ENCODE results near the gene SPG7.

The SPG7 gene

DNA sequence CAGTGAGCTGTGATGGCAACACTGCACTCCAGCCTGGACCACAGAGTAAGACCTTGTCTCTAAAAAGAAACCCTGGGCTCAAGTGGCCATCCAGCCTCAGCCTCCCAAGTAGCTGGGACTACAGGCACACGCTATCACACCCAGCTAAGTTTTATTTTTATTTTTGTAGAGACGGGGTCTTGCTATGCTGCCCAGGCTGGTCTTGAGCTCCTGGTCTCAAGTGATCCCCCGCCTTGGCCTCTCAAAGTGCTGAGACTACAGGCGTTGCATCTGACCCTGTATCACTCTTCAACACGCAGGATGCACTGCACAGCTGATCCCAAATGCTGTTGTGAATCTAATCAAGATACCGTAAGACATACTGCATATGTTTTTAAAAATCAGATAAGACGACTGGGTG, 40.8 kb upstream of the SPG7 start:
- no peak overlapping the region for H3K4me3 ChIP-seq (ENCODE audit: low read depth, low read length)
- no peak for DNase-seq (ENCODE audit: low read depth, low spot score)
- TF ChIP-seq, protein P1, sequence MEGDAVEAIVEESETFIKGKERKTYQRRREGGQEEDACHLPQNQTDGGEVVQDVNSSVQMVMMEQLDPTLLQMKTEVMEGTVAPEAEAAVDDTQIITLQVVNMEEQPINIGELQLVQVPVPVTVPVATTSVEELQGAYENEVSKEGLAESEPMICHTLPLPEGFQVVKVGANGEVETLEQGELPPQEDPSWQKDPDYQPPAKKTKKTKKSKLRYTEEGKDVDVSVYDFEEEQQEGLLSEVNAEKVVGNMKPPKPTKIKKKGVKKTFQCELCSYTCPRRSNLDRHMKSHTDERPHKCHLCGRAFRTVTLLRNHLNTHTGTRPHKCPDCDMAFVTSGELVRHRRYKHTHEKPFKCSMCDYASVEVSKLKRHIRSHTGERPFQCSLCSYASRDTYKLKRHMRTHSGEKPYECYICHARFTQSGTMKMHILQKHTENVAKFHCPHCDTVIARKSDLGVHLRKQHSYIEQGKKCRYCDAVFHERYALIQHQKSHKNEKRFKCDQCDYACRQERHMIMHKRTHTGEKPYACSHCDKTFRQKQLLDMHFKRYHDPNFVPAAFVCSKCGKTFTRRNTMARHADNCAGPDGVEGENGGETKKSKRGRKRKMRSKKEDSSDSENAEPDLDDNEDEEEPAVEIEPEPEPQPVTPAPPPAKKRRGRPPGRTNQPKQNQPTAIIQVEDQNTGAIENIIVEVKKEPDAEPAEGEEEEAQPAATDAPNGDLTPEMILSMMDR (IDR thresholded peaks at IDR 0.05; ENCODE audit: low read depth, low read length) = no peak
- in situ Hi-C loops (cut with HindIII; ENCODE audit: low sequenced_read_pairs) = no loop called here

DNA sequence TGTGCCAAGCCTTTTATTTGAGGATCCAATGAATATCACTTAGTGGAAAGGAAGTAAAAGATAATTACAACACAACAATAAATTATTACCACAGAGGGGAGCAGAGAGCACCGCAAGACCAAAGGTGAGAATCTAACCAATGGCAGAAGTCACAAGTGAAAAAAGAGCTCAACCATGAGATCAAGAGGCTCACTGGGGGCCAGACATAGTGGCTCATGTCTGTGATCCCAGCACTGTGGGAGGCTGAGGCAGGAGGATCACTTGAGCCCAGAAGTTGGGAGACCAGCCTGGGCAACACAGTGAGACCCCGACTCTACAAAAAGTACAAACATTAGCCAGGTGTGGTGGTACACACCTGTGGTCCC, 35.5 kb upstream of the SPG7 start:
- in situ Hi-C loops (cut with HindIII; ENCODE audit: low sequenced_read_pairs) = no loop called here
- TF ChIP-seq, protein P1 (IDR thresholded peaks at IDR 0.05; ENCODE audit: low read depth, low read length) = no peak

DNA sequence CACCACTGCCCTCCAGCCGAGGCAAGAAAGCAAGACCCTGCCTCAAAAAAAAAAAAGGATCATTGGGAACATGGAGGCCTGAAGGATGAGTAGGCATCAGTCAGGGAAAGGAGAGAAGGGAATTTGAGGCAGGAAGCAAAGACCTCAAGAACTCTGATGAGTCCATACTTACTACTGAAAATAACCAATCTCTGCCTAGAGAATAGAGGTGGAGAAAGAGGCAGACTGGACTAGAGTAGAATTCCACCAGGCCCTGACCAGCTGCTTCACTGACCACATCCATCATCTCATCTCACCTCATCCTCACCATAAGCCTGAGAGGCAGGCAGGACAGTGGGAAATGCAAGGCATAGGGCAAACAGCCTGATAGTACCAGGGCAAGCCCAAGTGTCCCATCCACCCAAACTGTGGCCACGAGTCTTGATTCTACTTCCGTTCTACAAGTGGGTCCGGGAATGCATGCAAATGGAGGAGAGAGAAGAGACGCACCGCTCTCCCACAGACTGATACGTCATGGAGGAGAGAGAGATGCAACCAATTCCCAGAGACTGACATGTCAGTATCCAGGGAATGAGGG, 35.0 kb upstream of the SPG7 start:
- H3K4me3 ChIP-seq (ENCODE audit: low read depth, low read length) = no peak overlapping the region
- in situ Hi-C loops (cut with HindIII; ENCODE audit: low sequenced_read_pairs) = no loop called here
- DNase-seq (ENCODE audit: low read depth, low spot score) = no peak
- TF ChIP-seq, protein P1 (IDR thresholded peaks at IDR 0.05; ENCODE audit: low read depth, low read length) = no peak

More for the DNA sequence above, 35.5 kb upstream of the SPG7 start:
- no peak for DNase-seq (ENCODE audit: low read depth, low spot score)
- H3K4me3 ChIP-seq (ENCODE audit: low read depth, low read length) = no peak overlapping the region

DNA sequence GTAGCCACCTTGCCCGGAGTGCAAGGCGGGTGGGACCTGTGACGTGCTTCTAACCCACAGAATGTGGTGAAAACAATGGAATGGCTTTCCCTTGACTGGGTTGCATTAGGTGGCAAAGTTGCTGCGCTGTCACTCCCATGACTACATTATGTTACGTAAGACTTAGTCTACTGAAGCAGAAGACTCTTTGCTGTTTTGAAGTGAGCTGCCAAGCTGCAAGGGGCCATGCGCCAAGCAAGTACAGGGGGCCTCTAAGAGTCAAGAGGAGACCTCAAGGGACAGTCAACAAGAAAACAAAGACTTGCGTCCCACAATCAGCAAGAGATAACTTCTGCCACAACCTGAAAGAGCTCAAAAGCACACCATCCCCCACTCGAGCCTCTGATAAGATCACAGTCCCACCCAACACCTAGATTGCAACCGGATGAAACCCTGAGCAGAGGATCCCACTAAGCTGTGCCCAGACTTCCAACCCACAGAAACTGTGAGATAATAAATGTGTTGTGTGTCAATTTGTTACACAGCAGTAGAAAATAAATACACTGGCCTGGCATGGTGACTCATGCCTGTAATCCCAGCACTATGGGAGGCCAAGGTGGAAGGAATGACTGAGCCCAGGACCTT, 34.3 kb upstream of the SPG7 start:
- H3K4me3 ChIP-seq (ENCODE audit: low read depth, low read length) = no peak overlapping the region
- in situ Hi-C loops (cut with HindIII; ENCODE audit: low sequenced_read_pairs) = no loop called here
- TF ChIP-seq, protein P1 (IDR thresholded peaks at IDR 0.05; ENCODE audit: low read depth, low read length) = no peak
- DNase-seq (ENCODE audit: low read depth, low spot score) = no peak

DNA sequence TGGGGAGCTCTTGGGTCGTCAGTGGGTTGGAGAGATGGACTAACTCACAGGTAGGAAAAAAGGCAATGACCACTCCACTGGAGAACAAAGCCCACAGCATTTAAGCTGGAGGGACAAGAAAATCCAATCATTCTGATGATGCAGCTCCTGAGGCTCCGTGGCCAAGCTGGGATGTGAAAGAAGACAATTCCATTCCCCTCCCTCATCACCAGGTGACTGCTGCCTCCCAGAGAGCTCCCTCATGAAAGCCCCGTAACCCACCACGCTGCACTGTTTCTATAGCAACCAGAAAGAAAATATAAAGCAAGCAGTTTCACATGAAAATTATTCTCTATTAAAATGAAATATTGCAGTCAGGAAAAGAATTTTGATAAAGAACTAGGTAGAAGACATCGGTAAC, 33.1 kb upstream of the SPG7 start:
- TF ChIP-seq, protein P1 (IDR thresholded peaks at IDR 0.05; ENCODE audit: low read depth, low read length) = no peak
- H3K4me3 ChIP-seq (ENCODE audit: low read depth, low read length) = no peak overlapping the region
- in situ Hi-C loops (cut with HindIII; ENCODE audit: low sequenced_read_pairs) = no loop called here
- no peak for DNase-seq (ENCODE audit: low read depth, low spot score)

DNA sequence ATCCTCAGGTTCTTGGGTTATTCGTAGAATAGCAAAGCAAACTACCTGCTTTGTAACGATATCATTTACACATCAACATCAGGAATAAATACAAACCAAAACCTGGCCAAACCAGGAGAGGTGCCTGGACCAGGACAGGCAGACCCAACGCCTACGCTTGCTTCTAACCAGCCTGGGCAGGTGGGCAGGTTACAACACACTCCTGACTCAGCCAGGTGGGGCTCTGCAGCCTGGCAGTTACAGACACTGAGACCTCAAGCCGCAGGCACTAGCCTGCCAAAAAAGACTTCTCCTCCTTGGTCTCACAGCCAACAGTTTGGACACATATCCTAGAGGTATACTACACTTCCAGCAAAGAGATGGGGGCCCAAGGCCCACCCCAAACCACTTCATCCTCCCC, 31.8 kb upstream of the SPG7 start:
- in situ Hi-C loops (cut with HindIII; ENCODE audit: low sequenced_read_pairs) = no loop called here
- TF ChIP-seq, protein P1 (IDR thresholded peaks at IDR 0.05; ENCODE audit: low read depth, low read length) = no peak
- H3K4me3 ChIP-seq (ENCODE audit: low read depth, low read length) = no peak overlapping the region
- no peak for DNase-seq (ENCODE audit: low read depth, low spot score)

All from astrocyte of the spinal cord (primary cell).